Mucosa of descending colon (tissue), 3 donors: Measurements from ENCODE around the gene SMC3. TPM values are rescaled to one million over a fixed set of nuclear protein-coding genes. Genes with fewer than 3 reads are reported as not detected.
A peak's percentile ranks its signal among the peaks of the same experiment; 100 is the strongest.

Source experiments
- ATAC-seq: fragments of 200-7000 bp; cut with Tn5 transposase; one replicate; pipeline ENCODE4 v1.9.1; 2020; ENCODE audit warnings: mild to moderate bottlenecking, moderate library complexity
- DNase-seq, 3 donors: peaks; one replicate each; pipeline ENCODE4 v3.0.0-alpha.2; 2020
- H3K36me3 ChIP-seq: fragments of 200-600 bp; one replicate; pipeline ENCODE4 v1.8.0; 2021; ENCODE audit warnings: low read depth, mild to moderate bottlenecking
- H3K4me1 ChIP-seq: fragments of 200-600 bp; one replicate; pipeline ENCODE4 v1.8.0; 2021; ENCODE audit warnings: low read depth, mild to moderate bottlenecking
- H3K4me3 ChIP-seq: fragments of 200-600 bp; one replicate; pipeline ENCODE4 v1.8.0; 2021; ENCODE audit warnings: mild to moderate bottlenecking
- H3K9me3 ChIP-seq: fragments of 200-600 bp; one replicate; pipeline ENCODE4 v1.8.0; 2021; ENCODE audit warnings: mild to moderate bottlenecking
- intact Hi-C, 2 donors: fragments of 100-400 bp; cut with DNase I in 1 of 2; cut with micrococcal nuclease in 1 of 2; formaldehyde crosslinking; loops; one replicate each; pipeline versions ENCODE4 v1.11.0 to v1.11.1; 2022; cut with DNase I, micrococcal nuclease
- total RNA-seq, 3 donors: library from RNA; stranded (reverse); fragmentation: NEBNext Ultra II Directional in 2 of 3; extraction: Animal tissue kit (Norgen Biotek cat#: 25700) in 2 of 3; gene quantifications; one replicate each; pipeline versions ENCODE4 v1.2.1 to v1.2.4, GENCODE V29; 2021 to 2023
- TF ChIP-seq, protein P1 (sequence below): fragments of 200-600 bp; IDR thresholded peaks from one replicate; pipeline ENCODE4 v1.8.0; 2022; ENCODE audit warnings: antibody characterized with exemption, mild to moderate bottlenecking
- donor health status: DM: no; HTN: no; CAD: no; lungs with moderate emphysema.
- donor health status: DM: no; HTN: no; CAD: no.
- donor health status: DM: no; HTN: yes; CAD: no.

Gene SMC3
- total RNA-seq, 3 donors from 2014 or later, result 24.1 to 36.3 (median 27.3) TPM

DNA sequence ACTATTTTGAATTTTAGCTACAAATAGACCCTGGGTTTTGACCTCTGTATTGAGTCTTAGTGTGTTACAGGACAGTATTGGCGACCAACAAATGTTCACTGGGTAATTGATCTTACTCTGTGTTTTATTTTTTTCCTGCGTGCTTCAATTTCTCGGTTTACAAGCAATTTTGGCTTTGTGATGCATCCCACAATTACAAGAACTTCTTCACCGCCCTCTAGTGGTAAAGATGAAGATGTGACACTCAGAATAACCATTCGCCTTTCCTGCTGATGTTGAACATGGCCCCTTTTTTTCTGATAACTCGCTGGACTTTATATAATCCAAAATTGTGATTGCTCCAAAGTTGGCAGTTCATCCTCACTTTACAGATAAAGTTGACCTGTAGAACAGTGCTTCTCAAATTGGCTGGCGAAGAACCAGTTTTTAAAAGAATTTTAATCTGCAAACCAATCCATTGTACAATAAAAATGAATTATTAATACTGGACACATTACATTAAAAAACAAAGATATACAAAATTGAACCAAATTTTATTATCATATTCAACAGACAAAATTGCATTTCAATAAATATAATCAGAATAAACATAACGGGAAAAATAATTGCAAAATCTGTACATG, 20.2 kb upstream of the SMC3 start:
- no peaks in the 10 kb centered on the region for H3K36me3 ChIP-seq
- H3K9me3 ChIP-seq, result no peaks in the 10 kb centered on the region
- no peak overlapping the region for H3K4me3 ChIP-seq
- DNase-seq (no peak), ATAC-seq (peak; percentile 69)
- no peaks in the 10 kb centered on the region for H3K4me1 ChIP-seq
- TF ChIP-seq, protein P1, sequence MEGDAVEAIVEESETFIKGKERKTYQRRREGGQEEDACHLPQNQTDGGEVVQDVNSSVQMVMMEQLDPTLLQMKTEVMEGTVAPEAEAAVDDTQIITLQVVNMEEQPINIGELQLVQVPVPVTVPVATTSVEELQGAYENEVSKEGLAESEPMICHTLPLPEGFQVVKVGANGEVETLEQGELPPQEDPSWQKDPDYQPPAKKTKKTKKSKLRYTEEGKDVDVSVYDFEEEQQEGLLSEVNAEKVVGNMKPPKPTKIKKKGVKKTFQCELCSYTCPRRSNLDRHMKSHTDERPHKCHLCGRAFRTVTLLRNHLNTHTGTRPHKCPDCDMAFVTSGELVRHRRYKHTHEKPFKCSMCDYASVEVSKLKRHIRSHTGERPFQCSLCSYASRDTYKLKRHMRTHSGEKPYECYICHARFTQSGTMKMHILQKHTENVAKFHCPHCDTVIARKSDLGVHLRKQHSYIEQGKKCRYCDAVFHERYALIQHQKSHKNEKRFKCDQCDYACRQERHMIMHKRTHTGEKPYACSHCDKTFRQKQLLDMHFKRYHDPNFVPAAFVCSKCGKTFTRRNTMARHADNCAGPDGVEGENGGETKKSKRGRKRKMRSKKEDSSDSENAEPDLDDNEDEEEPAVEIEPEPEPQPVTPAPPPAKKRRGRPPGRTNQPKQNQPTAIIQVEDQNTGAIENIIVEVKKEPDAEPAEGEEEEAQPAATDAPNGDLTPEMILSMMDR, result peak; percentile 64
- intact Hi-C loops, result loop anchor here (5.0 to 10.0 kb wide), 4 partner anchors 195 to 240 kb away; no protein-coding TSS in a partner anchor

DNA sequence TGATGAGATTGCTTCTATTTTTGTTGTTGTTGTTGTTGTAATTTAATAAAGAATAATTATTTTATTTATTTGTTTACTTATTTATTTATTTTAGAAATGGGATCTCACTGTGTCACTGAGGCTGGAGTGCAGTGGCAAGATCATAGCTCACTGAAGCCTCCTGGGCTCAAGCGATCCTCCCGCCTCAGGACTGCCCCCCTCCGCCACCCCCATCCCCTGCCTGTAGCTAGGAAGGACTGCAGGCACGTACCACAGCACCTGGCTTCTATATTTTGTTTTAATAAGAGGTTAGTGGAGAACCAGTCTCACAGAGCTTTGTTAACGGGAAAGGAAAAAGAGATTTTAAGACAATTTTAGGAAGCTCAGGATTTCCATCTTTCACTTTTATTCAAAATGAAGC, 19.5 kb upstream of the SMC3 start:
- H3K9me3 ChIP-seq, result no peaks in the 10 kb centered on the region
- ATAC-seq, result no peak
- DNase-seq, result no peak
- H3K4me1 ChIP-seq, result no peaks in the 10 kb centered on the region
- TF ChIP-seq, protein P1, result no peak
- H3K4me3 ChIP-seq, result no peak overlapping the region
- H3K36me3 ChIP-seq, result no peaks in the 10 kb centered on the region
- intact Hi-C loops, result loop anchor here (5.0 to 10.0 kb wide), 4 partner anchors 196 to 241 kb away; no protein-coding TSS in a partner anchor

DNA sequence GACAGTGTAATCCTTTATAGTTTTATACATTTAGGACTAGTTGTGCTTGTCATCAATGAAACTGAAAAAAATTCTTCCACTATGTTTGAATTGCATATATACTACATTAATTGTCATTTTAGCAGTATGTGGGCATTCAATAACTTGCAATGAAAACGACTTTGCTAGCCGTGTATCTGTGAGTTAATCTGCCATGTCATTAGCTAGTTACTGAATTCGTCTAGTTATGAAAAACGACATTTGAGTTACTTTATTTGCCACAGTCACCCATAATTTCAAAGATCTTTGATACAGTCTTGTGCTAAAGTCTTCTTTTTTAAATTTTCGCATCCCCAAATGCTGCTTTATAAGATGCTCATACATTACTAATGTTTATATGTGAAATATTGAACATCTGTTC, 18.3 kb upstream of the SMC3 start:
- no peak for DNase-seq
- TF ChIP-seq, protein P1, result no peak
- ATAC-seq, result no peak
- no peaks in the 10 kb centered on the region for H3K4me1 ChIP-seq
- H3K4me3 ChIP-seq, result no peak overlapping the region
- no peaks in the 10 kb centered on the region for H3K9me3 ChIP-seq
- intact Hi-C loops, result loop anchor here (5.0 to 10.0 kb wide), 4 partner anchors 197 to 242 kb away; no protein-coding TSS in a partner anchor
- no peaks in the 10 kb centered on the region for H3K36me3 ChIP-seq

DNA sequence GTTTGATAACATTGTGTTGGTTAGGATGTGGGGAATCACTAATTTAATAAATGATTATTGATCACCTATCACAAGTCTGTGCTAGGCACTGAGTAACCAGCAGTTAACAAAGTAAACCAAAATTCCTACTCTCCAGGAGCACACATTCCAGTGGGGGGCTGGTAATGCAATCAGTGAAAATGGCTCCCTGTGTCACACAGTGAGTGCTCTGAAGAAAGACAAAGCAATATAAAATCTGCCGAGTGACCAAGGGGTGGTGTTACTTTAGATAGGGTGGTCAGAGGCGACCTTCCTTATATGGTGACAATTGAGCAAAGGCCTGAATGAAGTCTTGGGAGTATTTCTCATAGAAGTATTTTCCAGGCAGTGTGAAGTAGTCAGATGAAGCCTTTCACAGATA, 13.6 kb upstream of the SMC3 start:
- intact Hi-C loops, result no loop called here
- no peak for DNase-seq
- TF ChIP-seq, protein P1, result no peak
- no peaks in the 10 kb centered on the region for H3K36me3 ChIP-seq
- H3K4me1 ChIP-seq, result no peaks in the 10 kb centered on the region
- ATAC-seq, result no peak
- H3K4me3 ChIP-seq, result no peak overlapping the region
- H3K9me3 ChIP-seq, result no peaks in the 10 kb centered on the region

DNA sequence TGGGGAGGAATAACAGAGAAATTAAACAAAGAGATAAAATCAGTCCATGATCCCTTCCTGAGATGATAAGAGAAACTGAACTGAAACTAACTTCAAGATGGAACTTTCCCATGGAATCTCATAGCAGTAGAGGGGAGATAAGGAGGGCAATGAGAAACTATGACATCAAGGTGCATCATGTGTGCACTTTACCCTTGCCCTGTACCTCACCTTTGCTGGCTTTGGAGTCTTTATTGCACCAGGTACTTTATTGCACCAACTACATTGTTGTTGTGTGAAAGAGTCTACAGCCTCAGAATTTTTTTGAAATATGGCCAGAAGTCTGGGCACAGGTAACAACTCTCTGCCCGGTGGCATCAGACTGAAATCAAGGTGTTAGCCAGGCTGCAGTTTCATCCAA, 11.2 kb upstream of the SMC3 start:
- intact Hi-C loops, result no loop called here
- ATAC-seq (peak; percentile 98), DNase-seq (peak in 1 of 3 donors; percentile 52)
- no peaks in the 10 kb centered on the region for H3K4me1 ChIP-seq
- TF ChIP-seq, protein P1, result no peak
- H3K4me3 ChIP-seq, result no peak overlapping the region
- no peaks in the 10 kb centered on the region for H3K9me3 ChIP-seq
- no peaks in the 10 kb centered on the region for H3K36me3 ChIP-seq
